Stimulated activated CD8-positive, alpha-beta memory T cell treated with anti-CD3 and anti-CD28 coated beads, Interleukin-7, amount 100 ng/mL, for 1 hour (primary cell): ENCODE results near the gene AKAP13.

Source experiments
- DNase-seq, 2 donors: peaks; one replicate each; pipeline ENCODE4 v3.0.0-alpha.2; 2020; ENCODE audit warnings: low read depth in 2 of 2

AKAP13 gene

DNA sequence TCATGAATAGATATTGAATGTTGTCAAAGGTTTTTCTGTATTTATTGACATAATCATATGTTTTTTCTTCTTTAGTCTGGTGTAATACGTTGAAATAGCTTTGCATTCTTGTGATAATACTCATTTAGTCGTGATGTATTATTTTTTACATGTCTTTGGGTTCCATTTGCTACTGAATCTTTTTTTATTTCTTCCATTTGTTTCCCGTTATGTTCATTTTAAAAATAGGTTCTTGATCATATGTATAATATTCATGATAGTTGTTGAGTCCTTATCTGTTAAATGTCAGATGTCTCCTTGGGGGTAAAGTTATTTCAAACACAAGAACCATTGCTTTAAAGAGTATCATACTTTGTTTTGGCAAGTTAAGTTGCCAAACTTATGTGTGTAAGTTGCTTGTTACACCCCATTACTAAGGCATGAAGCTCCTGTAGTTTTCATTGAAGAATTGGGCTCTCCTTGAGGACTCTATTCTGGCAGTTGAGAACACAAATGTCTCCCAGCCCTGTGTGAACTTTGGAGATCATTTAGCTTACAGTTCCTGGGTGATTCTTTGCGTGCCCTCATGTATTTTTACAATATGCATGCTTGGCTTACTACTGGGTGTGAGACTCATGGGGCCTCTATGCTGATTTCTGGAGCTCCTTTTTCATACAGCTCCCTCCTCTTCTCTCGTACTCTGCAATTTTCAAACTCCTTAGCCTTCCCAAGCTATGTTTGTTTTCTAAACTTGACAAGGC, 8.3 kb downstream of the AKAP13 start:
- no peak for DNase-seq

DNA sequence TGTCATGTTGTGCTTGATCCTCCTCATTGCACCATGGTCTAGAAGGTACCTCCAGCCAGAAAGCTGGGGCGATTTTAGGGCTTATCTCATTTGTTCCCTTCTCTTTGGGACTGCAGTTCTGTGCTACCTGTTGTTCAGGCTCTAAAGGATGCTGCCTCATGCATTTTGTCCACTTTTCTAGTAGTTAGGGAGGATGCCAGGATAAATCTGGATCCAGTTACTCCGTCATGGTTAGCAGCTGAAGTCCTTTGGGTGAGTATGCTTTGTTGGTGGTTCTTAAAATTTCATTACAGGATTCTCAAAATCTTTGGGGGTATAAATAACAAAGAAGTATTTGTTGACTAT, 8.9 kb downstream of the AKAP13 start:
- DNase-seq, result no peak

DNA sequence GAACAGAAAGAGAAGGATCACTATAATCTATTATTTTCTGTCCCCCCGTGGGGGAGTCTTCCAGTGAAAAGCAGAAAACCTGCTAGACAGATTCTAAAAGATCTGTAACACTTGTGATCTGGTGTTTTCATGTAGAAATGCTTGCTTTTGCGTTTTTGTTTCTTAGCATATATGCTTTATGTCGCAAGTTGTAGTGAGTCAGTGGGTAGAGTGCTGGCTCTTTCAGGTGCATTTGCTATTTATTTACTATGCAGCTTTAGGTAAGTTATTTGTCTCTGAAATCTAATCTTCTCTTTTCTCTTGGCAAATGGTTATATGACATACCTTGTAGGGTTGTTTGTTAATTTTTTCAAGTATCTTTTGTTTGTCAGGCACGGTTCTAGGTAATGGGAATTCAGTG, 9.4 kb downstream of the AKAP13 start:
- DNase-seq, result no peak

DNA sequence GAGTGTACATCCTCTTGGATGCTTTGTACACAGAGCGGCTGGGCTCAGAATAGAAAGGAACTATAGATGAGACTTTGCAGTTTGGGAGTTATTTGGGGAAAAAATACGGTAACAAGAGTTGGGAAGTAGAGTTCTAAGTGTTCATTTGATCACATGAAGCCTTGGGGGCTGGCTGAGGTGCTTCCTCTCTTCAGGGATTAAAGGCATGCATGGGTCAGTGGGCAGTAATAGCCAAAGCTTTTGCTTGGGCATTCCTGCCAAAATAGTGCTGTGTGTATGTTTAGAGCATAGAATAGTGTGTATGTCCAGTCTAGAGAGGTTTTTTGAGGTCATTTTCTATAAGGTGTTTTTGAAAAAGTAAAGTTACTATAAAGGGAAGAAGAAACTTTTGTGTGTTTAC, 12.8 kb downstream of the AKAP13 start:
- DNase-seq, result no peak

DNA sequence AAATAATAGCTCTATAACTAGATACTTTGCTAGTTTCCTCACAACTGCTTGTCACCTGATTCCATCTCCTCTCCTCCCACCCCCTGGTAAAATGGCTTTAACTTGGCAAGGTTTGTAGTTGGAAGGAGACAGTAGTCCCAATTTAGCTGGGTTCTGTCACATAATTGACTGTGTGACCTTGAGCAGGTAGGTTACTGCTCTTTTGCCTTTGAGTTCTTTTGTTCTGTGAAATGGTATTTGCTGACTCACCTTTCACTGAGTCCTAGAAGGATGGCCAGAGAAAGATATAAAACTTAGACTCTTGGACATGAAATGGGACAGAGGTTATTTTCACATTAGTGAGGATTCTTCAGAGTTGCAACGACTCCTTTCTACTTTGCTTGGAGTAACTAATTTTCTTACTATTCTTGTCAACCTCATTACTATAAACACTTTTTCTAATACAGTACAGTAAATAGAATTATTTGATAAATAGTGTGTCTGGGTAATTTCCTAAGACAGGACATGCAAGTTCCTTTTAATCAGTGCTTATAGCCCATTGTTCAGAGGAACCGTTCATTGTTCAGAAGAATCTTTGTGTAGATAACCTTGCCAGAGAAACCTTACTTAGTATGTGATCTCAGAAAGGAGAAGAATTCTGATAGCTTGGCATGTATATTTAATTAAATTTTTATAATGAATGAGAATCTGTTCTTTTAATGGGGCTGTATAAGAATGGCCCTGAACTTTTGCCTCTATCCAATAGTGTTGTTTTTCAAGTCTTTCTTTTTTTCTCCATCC, 14.3 kb downstream of the AKAP13 start:
- DNase-seq, result no peak

DNA sequence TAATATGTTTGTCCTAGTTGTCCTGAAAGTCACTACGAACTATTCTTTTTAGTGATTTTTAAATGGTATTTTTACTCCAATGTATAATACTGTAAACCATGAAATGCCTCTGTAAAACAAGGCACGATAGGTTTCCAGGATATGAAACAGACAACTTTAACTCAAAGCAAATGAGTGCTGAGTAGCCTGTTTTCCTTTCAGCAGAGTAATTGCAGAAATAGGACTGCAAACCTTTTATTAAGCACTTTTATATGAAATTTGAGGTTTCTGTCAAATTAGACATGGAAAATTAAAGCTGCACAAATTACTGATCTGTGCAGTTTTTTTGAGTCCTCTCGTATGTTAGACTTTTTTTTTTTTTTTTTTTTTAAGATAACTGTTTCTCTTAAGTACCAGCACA, 16.2 kb downstream of the AKAP13 start:
- DNase-seq, result no peak

DNA sequence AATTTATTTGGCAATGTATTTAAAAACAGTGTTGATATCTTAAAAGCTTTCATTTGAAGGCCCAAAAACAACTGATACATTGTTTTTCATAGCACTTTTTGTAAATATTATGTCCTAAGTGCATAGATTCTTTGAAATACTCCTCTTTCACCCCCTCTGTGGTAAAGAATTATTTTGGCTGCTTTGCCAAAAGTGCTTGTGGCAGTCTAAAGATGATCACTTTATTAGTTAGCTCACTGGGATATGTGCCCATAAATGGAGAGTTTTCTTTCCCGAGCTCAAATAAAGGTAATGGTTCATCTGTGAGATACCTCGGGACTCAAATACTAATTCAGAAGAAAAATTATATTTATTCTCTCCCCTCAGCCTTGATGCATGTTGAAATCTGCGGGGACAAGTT, 16.7 kb downstream of the AKAP13 start:
- DNase-seq, result no peak

DNA sequence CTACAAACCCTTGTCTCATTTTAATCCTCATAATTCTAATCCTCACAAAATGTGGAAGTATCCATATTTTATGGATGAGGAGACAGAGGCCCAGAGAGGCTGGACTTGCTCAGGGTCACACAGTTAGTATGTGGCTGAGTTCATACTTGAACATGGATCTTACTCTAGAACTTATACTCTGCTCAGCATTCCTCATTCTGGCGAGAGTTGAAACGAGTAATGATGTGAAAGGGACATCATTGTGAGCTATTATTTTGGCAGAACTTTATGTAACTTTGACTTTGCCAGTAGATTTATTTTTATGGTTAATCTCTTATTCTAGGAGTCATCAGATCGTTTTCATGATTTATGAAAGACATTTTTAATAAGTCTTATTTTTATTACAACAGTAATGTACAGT, 17.5 kb downstream of the AKAP13 start:
- DNase-seq, result no peak

DNA sequence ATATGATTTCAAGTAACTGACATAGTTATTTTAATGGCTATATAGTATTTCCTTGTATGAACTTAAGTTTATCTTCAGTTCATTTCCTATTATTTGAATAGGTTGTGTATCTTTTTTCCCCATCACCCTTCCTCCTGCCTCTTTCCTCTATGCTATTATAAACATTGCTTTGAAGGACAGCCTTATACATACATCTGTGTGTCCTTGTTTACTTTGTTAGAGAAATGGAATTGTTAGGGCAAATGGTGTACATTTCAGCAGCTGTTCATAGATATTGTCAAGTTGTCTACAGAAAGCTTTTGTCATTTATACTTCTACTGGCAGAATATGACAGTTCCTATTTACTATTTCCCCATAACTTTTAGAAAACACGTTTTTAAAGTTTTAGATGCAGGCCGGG, 18.4 kb downstream of the AKAP13 start:
- DNase-seq, result no peak

DNA sequence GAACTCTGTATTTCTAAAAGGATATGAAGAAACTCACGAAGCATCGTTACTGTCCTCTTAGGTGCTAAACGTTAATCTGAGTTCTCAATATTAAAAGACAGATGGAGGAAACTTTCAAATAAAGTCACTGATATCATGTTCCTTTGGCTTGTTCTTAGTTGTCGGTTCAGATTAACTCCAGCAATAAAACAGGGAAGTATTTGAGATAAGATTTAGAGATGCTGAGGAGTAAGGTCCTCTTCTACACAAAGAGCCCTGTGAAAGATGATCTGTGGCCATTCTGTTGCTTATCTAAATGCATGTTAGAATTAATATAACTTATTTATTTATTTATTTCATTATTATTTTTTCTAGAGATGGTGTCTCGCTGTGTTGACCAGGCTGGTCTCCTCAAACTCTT, 19.2 kb downstream of the AKAP13 start:
- DNase-seq, result no peak

DNA sequence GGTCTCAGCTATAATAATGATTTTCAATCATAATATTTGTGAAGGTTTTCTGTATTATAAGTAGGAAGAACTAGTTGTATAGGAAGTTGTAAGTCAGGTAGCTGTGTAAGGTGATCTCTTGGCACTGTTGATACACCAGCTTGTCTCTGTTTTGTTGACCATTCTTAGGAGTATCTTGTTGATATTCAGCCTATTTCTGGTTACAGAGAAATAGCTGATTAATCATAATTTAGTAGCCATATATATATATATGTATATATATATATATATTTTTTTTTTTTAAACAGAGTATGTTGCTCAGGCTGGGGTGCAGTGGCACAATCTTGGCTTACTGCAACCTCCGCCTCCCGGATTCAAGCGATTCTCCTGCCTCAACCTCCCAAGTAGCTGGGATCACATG, 20.2 kb downstream of the AKAP13 start:
- DNase-seq, result no peak

DNA sequence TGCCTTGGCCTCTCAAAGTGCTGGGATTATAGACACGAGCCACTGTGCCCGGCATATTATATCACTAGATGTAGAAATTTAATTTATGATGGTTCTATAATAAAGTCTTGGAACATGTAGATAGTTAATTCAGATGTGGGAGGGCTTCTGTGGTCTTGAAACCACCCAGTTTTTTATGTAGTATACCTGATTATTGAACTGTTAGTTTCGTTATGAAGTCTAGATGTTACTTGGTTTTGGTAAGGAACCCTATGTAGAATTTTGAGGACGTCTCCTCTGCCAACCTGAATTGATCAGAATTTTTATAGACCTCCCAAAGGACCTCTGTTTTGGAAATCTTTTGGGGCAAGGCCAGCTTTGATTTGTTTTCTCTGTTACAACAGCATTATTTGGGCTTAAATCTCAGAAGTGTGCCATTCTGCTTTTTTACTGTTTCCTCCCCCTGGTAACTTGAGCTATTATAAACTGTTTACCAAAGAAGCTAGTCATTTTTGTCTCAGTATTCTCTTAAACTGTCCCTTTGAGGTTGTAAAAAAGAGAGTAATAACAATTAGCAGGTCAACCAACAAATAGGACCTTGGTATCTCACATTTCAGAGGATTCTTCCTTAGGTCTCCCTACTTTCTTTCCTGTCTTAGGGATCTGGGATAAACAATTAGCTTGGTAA, 20.8 kb downstream of the AKAP13 start:
- no peak for DNase-seq

DNA sequence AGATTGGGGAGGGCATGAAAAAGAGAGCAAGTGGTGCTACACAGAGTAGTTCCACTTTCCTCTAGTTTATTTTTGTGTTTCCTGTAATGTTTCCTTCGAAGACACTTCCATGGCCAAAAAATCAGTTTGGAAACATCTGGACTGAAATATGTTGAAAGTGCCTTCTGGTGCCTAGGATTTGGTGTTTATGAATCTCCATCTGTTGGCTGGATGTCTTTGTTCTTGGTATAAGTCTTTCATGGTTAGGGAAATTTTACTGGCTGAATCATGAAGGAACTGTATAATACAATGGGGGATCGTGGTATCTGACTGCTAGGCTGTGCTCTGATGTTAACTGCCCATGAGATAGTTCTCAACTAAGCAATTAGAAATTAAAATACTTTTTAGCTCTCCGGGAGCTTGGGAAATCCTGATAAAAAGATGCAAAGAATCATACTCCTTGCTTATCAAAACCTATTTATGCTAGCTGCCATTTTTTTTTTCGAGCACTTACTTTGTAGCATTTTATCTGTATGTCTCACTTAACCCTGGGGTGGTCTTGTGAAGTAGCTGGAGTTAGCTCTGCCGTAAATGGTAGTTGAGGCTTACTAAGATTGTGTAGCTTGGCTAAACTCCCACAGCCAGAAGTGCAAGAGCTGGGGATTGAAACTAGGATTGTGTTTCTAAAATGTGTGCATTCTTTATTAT, 21.9 kb downstream of the AKAP13 start:
- DNase-seq, result no peak

DNA sequence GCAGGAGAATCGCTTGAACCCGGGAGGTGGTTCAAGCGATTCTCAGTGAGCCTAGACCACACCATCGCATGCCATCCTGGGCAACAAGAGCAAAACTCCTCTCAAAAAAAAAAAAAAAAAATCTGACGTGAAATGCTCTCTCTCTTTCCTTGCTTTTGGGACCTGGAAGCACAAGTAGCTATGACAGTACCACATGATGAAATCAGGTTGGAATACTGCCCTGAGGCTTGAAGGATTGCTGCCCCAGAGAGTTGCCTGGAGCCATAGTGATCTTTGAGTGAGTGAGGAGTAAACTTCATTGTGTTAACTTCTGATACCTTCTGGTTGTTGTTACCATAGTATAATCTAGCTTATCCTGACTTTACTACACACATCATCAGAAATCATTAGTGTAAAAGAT, 23.3 kb downstream of the AKAP13 start:
- DNase-seq, result no peak

DNA sequence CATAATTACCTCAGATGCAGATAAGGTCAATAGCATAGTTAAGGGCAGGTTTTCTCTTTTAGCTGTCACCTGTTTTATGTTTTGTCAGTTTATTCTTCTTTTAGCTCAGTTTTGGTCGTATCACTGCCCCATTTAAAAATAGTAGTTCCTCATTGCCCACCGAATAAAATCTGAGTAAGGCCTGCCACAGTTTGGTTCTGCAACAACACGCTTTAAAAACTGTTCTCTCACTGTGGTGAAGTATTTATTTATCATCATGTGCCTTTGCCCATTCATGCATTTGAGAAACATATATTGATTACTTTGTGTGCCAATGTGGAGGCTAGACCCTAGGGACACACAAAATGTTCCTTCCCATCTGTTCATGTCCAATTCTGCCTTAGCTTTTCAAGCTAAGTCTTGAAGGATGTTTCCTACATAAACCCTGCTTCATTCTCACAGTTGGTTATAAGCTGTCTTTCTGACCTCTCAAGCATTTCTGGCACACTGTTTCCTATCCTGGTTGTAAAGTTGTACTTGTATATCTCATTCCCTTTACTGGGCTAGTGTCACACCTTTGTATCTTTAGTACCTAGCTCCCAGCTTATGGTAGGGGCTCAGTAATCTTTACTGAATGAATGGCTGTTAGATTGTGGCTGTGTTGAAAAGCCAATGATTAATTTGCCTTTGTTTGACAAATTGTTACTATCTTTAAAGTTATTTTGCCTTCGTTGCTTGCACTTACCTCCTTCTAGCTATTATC, 23.9 kb downstream of the AKAP13 start:
- DNase-seq, result no peak

DNA sequence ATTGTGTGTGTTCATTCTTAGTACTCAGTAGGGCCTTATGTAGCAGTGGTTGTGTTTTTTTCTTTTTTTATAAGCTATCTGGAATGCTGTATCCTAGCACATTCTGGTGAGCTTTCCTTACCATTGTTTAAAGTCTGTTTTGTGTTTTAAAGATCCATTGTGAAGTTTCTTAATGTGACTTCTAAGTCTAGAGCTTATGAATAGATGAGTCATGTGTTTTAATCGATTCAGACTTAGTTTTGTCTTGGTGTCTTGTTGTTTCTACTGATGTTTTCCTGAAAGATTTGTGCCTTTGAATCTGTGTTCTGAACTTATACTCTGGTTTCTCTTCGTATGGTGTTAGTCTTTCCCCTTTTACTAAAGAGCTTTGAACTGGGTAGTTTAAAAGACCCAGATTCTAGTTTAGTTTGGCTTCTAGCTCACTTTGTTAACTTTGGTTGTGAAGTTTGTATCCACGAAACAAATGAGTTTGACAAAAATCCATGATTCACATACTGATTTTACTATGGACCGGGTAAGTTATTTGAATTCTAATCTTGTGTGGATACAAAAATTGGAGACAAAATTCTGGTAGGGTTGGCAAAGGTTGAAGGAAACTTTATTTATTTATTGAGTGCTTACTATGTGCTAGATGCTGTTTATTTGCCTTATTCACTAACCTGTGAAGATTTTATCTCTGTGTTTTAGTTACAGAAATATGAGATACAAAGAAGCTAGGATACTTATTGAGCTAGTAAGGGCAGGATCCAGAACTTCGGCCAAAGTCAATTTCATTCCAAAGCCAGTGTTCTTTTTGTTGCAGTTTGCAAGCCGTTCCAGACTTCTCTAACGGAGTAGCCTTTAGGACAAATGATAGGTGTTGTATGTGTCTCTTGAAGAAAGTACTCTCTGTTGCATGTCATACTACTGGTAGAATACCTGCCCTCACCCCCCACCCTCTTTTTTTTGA, 24.8 kb downstream of the AKAP13 start:
- no peak for DNase-seq

DNA sequence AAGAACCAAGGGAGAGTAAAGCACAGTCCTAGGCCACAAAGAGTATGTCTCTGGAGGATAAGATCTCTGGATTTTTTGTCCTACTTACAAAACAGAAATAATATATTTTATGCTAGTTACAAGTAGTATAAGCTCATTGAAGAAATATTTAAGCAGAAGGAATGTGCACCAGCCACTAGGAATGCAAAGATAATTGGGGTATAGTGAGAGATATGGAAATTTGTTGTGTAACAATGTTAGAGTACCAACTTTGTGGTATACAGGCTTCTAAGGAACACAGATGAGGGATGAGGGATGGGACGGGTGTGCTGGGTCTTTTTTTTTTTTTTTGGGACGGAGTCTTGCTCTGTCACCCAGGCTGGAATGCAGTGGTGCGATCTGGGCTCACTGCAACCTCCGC, 26.5 kb downstream of the AKAP13 start:
- DNase-seq, result no peak

DNA sequence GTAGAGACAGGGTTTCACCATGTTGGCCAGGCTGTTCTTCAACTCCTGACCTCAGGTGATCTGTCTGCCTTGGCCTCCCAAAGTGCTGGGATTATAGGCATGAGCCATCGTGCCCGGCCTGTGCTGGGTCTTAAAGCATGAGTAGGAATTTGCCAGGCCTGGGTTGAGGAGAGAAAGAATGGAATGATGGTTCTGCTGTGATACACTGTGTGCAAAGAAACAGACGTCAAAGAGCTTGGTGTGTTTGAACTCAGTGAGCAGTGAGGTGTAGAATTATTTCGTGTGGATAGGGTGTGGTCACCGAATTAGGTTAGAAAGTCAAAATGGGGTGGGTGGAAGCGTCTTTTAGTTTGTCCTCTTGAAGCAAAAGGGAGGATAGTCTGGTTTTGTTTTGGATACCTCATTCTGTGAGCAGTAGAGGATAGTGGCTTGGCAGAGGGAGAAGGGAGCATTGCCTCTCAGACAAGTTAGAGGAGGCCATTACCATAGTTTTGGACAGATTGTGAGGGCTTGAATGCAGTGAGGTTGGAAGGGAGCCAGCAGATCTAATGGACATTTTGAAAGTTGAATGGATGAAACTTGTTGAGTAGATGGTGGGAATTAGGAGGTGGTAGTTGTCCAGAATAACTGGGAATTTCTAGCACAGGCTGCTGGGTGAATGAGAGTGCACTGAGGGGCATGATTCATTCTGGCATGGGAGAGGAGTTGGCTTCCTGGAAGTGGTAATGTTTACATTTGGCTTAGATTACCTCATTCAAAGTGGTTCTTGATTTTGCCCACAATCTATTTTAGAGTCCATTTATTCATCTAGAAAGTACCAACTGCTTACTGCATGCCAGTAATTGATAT, 27.2 kb downstream of the AKAP13 start:
- DNase-seq, result no peak

DNA sequence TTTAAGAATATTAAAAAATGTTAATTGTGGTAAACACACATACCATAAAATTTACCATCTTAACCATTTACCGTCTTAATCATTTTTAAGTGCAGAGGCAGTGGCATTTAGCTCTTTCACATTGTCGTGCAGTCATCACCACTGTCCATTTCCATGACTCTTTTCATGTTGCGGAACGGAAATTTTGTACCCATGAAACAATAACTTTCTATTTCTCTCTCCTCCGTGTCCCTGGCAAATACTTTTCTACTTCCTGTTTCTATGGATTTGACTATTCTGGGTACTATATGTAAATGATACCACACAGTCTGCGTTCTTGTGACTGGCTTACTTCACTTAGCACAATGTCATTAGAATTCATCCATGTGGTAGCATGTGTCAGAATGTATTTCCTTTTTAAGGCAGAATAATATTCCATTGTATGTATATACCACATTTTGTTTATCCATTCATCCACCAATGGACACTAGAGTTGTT, 27.9 kb downstream of the AKAP13 start:
- no peak for DNase-seq

DNA sequence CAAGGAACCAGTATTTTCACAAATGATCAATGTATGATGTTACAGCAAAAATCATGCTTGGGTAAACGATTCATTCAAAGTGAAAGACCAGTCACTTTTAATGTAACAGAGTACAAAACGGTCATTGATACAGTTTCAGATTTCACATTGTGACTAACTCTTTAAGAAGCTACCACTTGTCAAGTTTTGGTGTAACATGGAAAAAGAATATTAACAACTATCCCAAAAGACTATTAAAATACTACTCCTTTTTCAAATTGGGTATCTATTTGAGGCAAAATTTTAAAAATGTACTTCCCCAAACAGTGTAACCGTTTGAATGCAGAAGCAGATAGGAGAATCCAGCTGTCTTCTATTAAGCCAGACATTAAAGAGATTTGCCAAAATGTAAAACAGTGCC, 31.7 kb downstream of the AKAP13 start:
- DNase-seq, result no peak
